GM19467 (cell line): ENCODE data around the gene TMEM87B.

ENCODE experiments used
- ATAC-seq: cut with Tn5 transposase; IDR thresholded peaks from one replicate; pipeline ENCODE4 v1.9.1; 2021; ENCODE audit warnings: mild to moderate bottlenecking, moderate library complexity; ENCODE audit not compliant: unreplicated experiment

The TMEM87B gene

DNA sequence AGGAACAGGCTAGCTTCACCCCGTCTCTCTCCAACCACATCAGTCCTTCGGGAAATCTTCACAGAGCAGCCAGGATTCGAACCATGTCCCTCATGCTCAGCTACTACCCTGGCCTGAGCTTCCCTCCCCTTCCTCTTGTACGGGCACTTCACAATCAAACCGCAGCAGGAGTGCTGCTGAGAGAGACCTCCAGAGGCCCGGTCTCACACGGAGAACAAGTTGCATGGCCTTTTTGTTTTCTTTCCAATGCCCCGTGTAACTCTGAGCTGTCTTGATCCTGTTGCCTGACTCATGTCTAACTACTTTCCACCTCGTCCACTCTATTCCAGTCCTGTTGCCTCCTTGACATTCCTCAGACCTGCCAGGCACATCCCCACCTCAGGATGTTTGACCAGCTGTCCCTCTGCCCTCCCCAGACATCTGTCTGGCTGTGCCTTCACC is 108.5 kb downstream of the TMEM87B start:
- no peak for ATAC-seq

DNA sequence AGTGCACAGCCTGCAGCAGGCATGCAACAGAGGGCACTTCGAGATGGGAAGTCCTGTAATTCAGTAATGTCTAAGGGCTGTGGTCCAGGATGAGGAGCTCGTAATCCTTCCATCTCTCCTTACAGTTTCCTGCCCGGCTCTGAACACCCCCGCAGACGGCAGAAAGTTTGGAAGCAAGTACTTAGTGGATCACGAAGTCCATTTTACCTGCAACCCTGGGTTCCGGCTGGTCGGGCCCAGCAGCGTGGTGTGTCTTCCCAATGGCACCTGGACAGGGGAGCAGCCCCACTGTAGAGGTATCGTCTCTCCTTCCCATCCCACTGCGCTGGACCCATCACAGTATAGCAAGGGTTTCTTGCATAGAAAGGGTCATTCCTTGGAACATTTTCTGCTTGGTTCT is 109.8 kb downstream of the TMEM87B start:
- ATAC-seq = no peak

DNA sequence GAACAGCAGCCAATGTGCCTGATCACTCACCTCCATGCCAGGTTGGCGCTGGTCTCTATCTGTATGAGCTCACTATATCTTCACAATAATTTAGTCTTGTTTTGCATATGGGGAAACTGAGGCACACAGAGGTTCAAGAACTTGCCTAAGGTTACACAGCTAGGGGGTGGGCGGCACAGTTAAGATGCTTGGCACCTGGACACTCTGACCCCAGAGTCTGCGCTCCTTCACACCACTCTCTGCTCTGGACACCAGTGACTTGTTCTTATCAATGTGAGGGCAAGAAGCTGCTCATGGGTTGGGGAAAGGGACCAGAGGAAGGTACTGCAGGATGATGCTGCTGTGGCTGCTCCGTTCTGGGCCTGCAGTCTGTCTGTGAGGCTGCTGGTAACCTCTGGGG is 110.2 kb downstream of the TMEM87B start:
- ATAC-seq = no peak

DNA sequence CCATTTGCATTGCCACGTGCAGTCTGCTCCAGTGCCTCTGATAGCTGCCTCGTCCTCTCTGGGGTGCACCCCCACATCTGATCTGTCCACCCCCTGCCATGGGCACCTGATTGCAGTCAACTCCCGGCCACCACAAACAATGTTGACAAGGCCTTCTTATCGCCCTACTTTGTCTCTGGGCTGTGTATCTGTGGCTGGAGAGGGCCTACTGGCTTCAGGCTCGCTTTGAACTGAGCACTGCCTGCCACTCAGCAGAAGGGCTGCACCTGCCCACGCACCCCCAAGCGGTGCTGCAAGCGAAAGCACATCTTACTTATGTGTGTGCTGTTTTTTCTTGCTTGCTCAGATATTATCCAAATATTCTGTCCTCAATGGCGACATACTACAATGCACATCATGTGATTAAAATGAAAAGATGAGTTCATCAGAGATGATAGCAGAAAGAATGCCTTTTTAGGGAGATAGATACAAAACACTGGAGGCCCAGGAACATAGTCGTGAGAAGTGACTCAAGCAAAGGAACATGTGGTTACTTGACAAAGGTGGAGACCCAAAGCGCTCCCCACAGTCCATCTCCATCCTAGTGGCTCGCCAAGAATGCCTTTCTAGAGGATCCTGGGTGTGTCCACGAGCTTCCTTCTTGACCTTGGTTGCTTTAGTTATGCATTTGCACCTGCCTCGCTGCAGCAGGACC is 111.9 kb downstream of the TMEM87B start:
- ATAC-seq = no peak

- ATAC-seq = no peak
Observed at GRCh38 chr2:112168422-112169124, 113.5 kb downstream of the TMEM87B start.
